ENCODE results near the gene SENP1. TPM values are rescaled to one million over a fixed set of nuclear protein-coding genes. Genes with fewer than 3 reads are reported as not detected.
"Not testable (repeated sequence)": the region's sequence is repeated elsewhere in the genome, so short reads cannot be mapped to it uniquely, and the experiment has no call there.

The SENP1 gene
- total RNA-seq, 6 donors from 2014 or later, result 6.3 to 27.3 (median 13.5) TPM

- Histone ChIP-seq H3K27ac (no peak overlapping the region), H3K4me3 (no peak overlapping the region), H3K4me1 (no peaks in the 10 kb centered on the region), H3K9me3 (no peaks in the 10 kb centered on the region), H3K27me3 (no peaks in the 10 kb centered on the region), H3K36me3 (peaks cover 0 to 55% (median 30%) of the 10 kb centered on the region in 4 donors)
- DNase-seq (no peak), ATAC-seq (ENCODE audit: low FRiP score in 2 of 2) (no peak)
- WGBS, 2 donors, result 50 to 64% methylated on average over 1 of the region's 1 CpG
- TF ChIP-seq, protein P1, sequence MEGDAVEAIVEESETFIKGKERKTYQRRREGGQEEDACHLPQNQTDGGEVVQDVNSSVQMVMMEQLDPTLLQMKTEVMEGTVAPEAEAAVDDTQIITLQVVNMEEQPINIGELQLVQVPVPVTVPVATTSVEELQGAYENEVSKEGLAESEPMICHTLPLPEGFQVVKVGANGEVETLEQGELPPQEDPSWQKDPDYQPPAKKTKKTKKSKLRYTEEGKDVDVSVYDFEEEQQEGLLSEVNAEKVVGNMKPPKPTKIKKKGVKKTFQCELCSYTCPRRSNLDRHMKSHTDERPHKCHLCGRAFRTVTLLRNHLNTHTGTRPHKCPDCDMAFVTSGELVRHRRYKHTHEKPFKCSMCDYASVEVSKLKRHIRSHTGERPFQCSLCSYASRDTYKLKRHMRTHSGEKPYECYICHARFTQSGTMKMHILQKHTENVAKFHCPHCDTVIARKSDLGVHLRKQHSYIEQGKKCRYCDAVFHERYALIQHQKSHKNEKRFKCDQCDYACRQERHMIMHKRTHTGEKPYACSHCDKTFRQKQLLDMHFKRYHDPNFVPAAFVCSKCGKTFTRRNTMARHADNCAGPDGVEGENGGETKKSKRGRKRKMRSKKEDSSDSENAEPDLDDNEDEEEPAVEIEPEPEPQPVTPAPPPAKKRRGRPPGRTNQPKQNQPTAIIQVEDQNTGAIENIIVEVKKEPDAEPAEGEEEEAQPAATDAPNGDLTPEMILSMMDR (IDR thresholded peaks at IDR 0.05), result no peak
- TF ChIP-seq POLR2AphosphoS5 (IDR thresholded peaks at IDR 0.05), result no peak
- TF ChIP-seq POLR2A (IDR thresholded peaks at IDR 0.05), result no peak
- TF ChIP-seq EP300 (IDR thresholded peaks at IDR 0.05), result no peak
These were observed 23.5 kb upstream of the SENP1 start for GRCh38 chr12:48129376-48129775.

DNA sequence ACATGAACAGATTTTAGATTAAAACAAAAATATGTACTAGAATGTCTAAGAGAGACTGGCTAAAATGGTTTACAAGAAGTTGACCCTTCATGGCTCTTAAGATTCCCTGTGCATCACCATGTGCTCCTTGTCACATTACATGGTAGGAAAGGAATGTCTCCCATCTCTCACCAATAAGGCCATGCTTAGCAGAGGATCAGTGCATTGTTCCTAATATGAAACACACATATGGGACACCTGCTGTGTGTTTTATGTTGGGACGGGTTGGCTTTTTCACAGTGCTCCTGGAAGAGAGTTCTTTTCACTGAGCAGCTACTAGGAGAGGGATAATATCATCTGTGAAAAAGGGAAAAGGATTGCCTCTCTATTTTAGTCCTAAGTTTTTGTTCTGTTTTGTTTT, 22.9 kb upstream of the SENP1 start:
- Histone ChIP-seq H3K36me3 (peaks cover 0 to 55% (median 26%) of the 10 kb centered on the region in 4 donors), H3K9me3 (no peaks in the 10 kb centered on the region), H3K4me1 (no peaks in the 10 kb centered on the region), H3K4me3 (no peak overlapping the region), H3K27ac (no peak overlapping the region), H3K27me3 (no peaks in the 10 kb centered on the region)
- WGBS, 2 donors, result 100% methylated on average over 1 of the region's 1 CpG
- TF ChIP-seq POLR2A (IDR thresholded peaks at IDR 0.05), result no peak
- no peak for TF ChIP-seq POLR2AphosphoS5 (IDR thresholded peaks at IDR 0.05)
- TF ChIP-seq, protein P1 (IDR thresholded peaks at IDR 0.05), result no peak
- no peak for TF ChIP-seq EP300 (IDR thresholded peaks at IDR 0.05)
- DNase-seq (no peak), ATAC-seq (ENCODE audit: low FRiP score in 2 of 2) (no peak)

DNA sequence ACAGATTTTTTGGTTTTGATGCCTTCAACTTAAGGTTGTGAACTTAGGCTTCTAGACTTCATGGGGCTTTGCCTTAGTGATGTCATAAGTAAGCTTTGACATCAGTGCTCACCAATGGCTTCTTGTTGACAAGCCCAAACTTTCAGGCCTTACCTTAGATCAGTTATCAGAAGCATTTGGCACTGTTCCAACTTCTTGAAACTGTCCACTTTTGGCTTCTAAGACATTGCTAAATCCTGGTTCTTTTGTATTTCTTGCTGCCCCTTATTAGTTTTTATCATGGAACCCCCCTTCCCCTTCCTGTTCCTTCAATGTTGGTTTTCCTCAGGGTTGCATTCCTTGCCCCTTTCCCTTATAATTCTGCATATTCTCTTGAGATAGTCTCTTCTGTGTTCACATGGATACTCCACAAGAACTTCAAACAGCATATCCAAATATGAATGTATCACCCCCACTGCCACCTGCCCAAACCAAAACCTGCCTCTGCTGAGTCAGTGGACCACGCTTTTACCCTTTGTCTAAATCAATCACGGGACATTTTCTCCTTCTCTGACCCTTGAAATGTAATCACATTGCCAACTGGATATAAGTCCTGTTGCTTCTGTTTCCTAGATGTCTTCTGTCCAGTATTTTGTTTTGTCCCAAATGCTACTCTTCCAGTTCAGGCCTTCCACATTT, 21.2 kb upstream of the SENP1 start:
- H3K4me1 ChIP-seq, result no peaks in the 10 kb centered on the region
- H3K4me3 ChIP-seq, result no peak overlapping the region
- H3K9me3 ChIP-seq, result no peaks in the 10 kb centered on the region
- H3K27me3 ChIP-seq, result no peaks in the 10 kb centered on the region
- ATAC-seq (ENCODE audit: low FRiP score in 2 of 2) (no peak), DNase-seq (no peak)
- H3K36me3 ChIP-seq, result peaks cover 0 to 51% (median 14%) of the 10 kb centered on the region in 4 donors
- TF ChIP-seq EP300 (IDR thresholded peaks at IDR 0.05) (no peak), POLR2AphosphoS5 (IDR thresholded peaks at IDR 0.05) (no peak), POLR2A (IDR thresholded peaks at IDR 0.05) (no peak)
- TF ChIP-seq, protein P1 (IDR thresholded peaks at IDR 0.05), result no peak
- no peak overlapping the region for H3K27ac ChIP-seq
- WGBS, 2 donors, result 93 to 96% methylated on average over 2 of the region's 2 CpGs

DNA sequence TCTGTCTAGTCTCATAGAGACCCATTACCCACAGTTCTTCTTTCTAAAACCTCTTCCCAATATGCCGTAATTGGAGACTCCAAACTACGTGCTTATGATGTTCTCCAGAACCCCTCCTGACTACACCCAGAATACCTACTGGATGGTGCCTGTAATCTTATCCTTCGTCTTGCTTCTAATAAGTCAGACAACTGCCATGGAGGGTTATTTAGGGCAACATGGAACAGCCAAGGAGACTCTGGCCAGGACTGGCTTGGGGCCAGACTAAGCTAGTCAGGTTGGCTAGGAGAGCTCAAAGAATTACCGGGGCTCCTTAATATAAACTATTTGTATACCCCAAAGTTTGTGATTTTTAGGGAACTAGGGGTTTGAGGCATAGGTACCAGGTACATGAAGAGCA, 20.1 kb upstream of the SENP1 start:
- no peak for TF ChIP-seq POLR2A (IDR thresholded peaks at IDR 0.05)
- no peak for TF ChIP-seq EP300 (IDR thresholded peaks at IDR 0.05)
- TF ChIP-seq POLR2AphosphoS5 (IDR thresholded peaks at IDR 0.05), result no peak
- TF ChIP-seq, protein P1 (IDR thresholded peaks at IDR 0.05), result no peak
- ATAC-seq (ENCODE audit: low FRiP score in 2 of 2) (no peak), DNase-seq (no peak)
- H3K9me3 ChIP-seq, result no peaks in the 10 kb centered on the region
- H3K27me3 ChIP-seq, result no peaks in the 10 kb centered on the region
- H3K36me3 ChIP-seq, result peaks cover 0 to 40% (median 9%) of the 10 kb centered on the region in 4 donors
- no peak overlapping the region for H3K4me3 ChIP-seq
- H3K27ac ChIP-seq, result no peak overlapping the region
- no peaks in the 10 kb centered on the region for H3K4me1 ChIP-seq
- 90 to 91% methylated on average over 4 of the region's 4 CpGs for WGBS, 2 donors

- not testable (repeated sequence) for ATAC-seq (ENCODE audit: low FRiP score in 2 of 2); H3K9me3 ChIP-seq; H3K4me3 ChIP-seq; H3K27me3 ChIP-seq; H3K27ac ChIP-seq; DNase-seq; H3K4me1 ChIP-seq
- WGBS, 2 donors, result 98% methylated on average over 3 to 5 of the region's 5 CpGs
- H3K36me3 ChIP-seq, result peaks cover 0 to 36% (median 9%) of the 10 kb centered on the region in 4 donors
These were observed 19.7 kb upstream of the SENP1 start for GRCh38 chr12:48125542-48125941.
